HepG2 (cell line): ENCODE measurements around the gene CHRD. TPM values are rescaled to one million over a fixed set of nuclear protein-coding genes. Genes with fewer than 3 reads are reported as not detected.
A peak's percentile ranks its signal among the peaks of the same experiment; 100 is the strongest.

ENCODE experiments used
- ARID3A ChIP-seq: IDR thresholded peaks from 2 replicates; pipeline ENCODE4 v1.6.1; 2012; ENCODE audit warnings: low read depth, low read length, improper control_type of control experiment
- CTCF ChIP-seq: sonication (generic); formaldehyde crosslinking; IDR thresholded peaks from 2 replicates; pipeline ENCODE4 v1.5.0; 2020; ENCODE audit warnings: mild to moderate bottlenecking, missing genetic modification reagents, moderate library complexity
- FOXJ3 ChIP-seq: sonication (generic); formaldehyde crosslinking; IDR thresholded peaks from 2 replicates; pipeline ENCODE4 v1.4.0; 2020; ENCODE audit warnings: missing genetic modification reagents, mild to moderate bottlenecking, borderline replicate concordance
- HNRNPK ChIP-seq: fragments of 200-400 bp; formaldehyde crosslinking; IDR thresholded peaks from 2 replicates; pipeline ENCODE4 v1.6.1; 2018; ENCODE audit warnings: low read length, low read depth, moderate library complexity, mild to moderate bottlenecking; ENCODE audit not compliant: poor library complexity, severe bottlenecking
- MZF1 ChIP-seq: sonication (generic); formaldehyde crosslinking; IDR thresholded peaks from 2 replicates; pipeline ENCODE4 v1.8.1; 2023; ENCODE audit warnings: mild to moderate bottlenecking, missing genetic modification reagents, borderline replicate concordance
- NRL ChIP-seq: sonication (generic); formaldehyde crosslinking; IDR thresholded peaks from 2 replicates; pipeline ENCODE4 v1.5.0; 2020; ENCODE audit warnings: missing genetic modification reagents, mild to moderate bottlenecking, moderate library complexity, borderline replicate concordance
- PTBP1 ChIP-seq: fragments of 200-400 bp; formaldehyde crosslinking; IDR thresholded peaks from 2 replicates; pipeline ENCODE4 v1.6.1; 2018; ENCODE audit warnings: low read length, low read depth; ENCODE audit not compliant: poor library complexity, severe bottlenecking
- RAD21 ChIP-seq: fragments of 450-650 bp; formaldehyde crosslinking; IDR thresholded peaks from 2 replicates; pipeline ENCODE4 v1.5.0; 2020; ENCODE audit warnings: mild to moderate bottlenecking
- SP1 ChIP-seq, 2 experiments: fragments of 450-650 bp in 1 of 2; sonication (generic) in 1 of 2; formaldehyde crosslinking in 1 of 2; IDR thresholded peaks; 2 replicates each; pipeline versions ENCODE4 v1.4.0 to v1.6.1; 2016 to 2020; ENCODE audit warnings: missing genetic modification reagents in 1 of 2
- SRSF4 ChIP-seq: fragments of 200-400 bp; formaldehyde crosslinking; IDR thresholded peaks from one replicate; pipeline ENCODE4 v1.6.1; 2018; ENCODE audit warnings: mild to moderate bottlenecking, low read depth, low read length, moderate library complexity; ENCODE audit not compliant: poor library complexity, severe bottlenecking
- TGIF2 ChIP-seq: IDR thresholded peaks from 2 replicates; pipeline ENCODE4 v1.6.1; 2016; ENCODE audit warnings: control low read depth, missing compliant biosample characterization
- ZFP90 ChIP-seq: sonication (generic); formaldehyde crosslinking; IDR thresholded peaks from 2 replicates; pipeline ENCODE4 v1.8.0; 2022; ENCODE audit warnings: missing genetic modification reagents, mild to moderate bottlenecking, inconsistent platforms, borderline replicate concordance
- ZNF431 ChIP-seq: sonication (generic); formaldehyde crosslinking; IDR thresholded peaks from 2 replicates; pipeline ENCODE4 v1.9.0; 2022; ENCODE audit warnings: missing genetic modification reagents, low read depth, mild to moderate bottlenecking, borderline replicate concordance
- ZNF607 ChIP-seq: sonication (generic); formaldehyde crosslinking; IDR thresholded peaks from 2 replicates; pipeline ENCODE4 v1.5.1; 2020; ENCODE audit warnings: missing genetic modification reagents, mild to moderate bottlenecking, borderline replicate concordance
- ZSCAN22 ChIP-seq: sonication (generic); formaldehyde crosslinking; IDR thresholded peaks from 2 replicates; pipeline ENCODE4 v1.4.0; 2020; ENCODE audit warnings: mild to moderate bottlenecking, missing genetic modification reagents
- polyA plus RNA-seq, 8 experiments: library from polyadenylated mRNA; depleted of rRNA in 3 of 8; stranded (reverse) in 7 of 8; unstranded in 1 of 8; fragments of >200 nt; fragmentation: Illumina TruSeq in 4 of 8; extraction: Trizol in 4 of 8; gene quantifications; 2 replicates each; pipeline versions ENCODE4 v1.2.1 to v1.2.3, GENCODE V29; 2011 to 2016; ENCODE audit warnings: low read depth in 4 of 8, missing spikeins in 1 of 8, mixed read lengths in 1 of 8; ENCODE audit not compliant: insufficient read depth in 1 of 8
- total RNA-seq, 5 experiments: library from RNA; depleted of rRNA; stranded (reverse); fragments of >200 nt; fragmentation: Illumina TruSeq; extraction: Trizol; gene quantifications; 2 replicates each; pipeline ENCODE4 v1.2.3, GENCODE V29; 2016; ENCODE audit warnings: low read depth in 1 of 5
- TF ChIP-seq, protein P1 (sequence below): IDR thresholded peaks from 2 replicates; pipeline ENCODE4 v1.6.1; 2012; ENCODE audit warnings: low read length, improper control_type of control experiment
- TF ChIP-seq, protein P2 (sequence below): IDR thresholded peaks from 2 replicates; pipeline ENCODE4 v1.6.1; 2016; ENCODE audit warnings: low read depth, missing genetic modification reagents, missing compliant biosample characterization

The CHRD gene
- total and polyA plus RNA-seq, 2 of the 13 experiments (the other 11 are each of a cell fraction or from before 2014, with no cell fraction given) = 22.2 to 35.2 TPM

- TF ChIP-seq CTCF (CRISPR knock-in tag) (no peak), ZNF607 (CRISPR knock-in tag) (no peak), MZF1 (CRISPR knock-in tag) (no peak), HNRNPK (peak; percentile 47), ZFP90 (CRISPR knock-in tag) (no peak; the same call in 1 of the 2 replicates), NRL (CRISPR knock-in tag) (no peak), TGIF2 (CRISPR knock-in tag) (no peak; the same call in 1 of the 2 replicates), SP1 (IDR thresholded peaks at IDR 0.05) (no peak), SP1 (CRISPR knock-in tag; IDR thresholded peaks at IDR 0.05) (no peak), FOXJ3 (no peak), SRSF4 (no peak), ARID3A (no peak), ZSCAN22 (CRISPR knock-in tag) (no peak), RAD21 (CRISPR knock-in tag) (peak; percentile 60), ZNF431 (CRISPR knock-in tag) (peak; percentile 83; the same call in 1 of the 2 replicates), PTBP1 (no peak)
- TF ChIP-seq, protein P1, sequence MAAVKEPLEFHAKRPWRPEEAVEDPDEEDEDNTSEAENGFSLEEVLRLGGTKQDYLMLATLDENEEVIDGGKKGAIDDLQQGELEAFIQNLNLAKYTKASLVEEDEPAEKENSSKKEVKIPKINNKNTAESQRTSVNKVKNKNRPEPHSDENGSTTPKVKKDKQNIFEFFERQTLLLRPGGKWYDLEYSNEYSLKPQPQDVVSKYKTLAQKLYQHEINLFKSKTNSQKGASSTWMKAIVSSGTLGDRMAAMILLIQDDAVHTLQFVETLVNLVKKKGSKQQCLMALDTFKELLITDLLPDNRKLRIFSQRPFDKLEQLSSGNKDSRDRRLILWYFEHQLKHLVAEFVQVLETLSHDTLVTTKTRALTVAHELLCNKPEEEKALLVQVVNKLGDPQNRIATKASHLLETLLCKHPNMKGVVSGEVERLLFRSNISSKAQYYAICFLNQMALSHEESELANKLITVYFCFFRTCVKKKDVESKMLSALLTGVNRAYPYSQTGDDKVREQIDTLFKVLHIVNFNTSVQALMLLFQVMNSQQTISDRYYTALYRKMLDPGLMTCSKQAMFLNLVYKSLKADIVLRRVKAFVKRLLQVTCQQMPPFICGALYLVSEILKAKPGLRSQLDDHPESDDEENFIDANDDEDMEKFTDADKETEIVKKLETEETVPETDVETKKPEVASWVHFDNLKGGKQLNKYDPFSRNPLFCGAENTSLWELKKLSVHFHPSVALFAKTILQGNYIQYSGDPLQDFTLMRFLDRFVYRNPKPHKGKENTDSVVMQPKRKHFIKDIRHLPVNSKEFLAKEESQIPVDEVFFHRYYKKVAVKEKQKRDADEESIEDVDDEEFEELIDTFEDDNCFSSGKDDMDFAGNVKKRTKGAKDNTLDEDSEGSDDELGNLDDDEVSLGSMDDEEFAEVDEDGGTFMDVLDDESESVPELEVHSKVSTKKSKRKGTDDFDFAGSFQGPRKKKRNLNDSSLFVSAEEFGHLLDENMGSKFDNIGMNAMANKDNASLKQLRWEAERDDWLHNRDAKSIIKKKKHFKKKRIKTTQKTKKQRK = no peak
- TF ChIP-seq, protein P2, sequence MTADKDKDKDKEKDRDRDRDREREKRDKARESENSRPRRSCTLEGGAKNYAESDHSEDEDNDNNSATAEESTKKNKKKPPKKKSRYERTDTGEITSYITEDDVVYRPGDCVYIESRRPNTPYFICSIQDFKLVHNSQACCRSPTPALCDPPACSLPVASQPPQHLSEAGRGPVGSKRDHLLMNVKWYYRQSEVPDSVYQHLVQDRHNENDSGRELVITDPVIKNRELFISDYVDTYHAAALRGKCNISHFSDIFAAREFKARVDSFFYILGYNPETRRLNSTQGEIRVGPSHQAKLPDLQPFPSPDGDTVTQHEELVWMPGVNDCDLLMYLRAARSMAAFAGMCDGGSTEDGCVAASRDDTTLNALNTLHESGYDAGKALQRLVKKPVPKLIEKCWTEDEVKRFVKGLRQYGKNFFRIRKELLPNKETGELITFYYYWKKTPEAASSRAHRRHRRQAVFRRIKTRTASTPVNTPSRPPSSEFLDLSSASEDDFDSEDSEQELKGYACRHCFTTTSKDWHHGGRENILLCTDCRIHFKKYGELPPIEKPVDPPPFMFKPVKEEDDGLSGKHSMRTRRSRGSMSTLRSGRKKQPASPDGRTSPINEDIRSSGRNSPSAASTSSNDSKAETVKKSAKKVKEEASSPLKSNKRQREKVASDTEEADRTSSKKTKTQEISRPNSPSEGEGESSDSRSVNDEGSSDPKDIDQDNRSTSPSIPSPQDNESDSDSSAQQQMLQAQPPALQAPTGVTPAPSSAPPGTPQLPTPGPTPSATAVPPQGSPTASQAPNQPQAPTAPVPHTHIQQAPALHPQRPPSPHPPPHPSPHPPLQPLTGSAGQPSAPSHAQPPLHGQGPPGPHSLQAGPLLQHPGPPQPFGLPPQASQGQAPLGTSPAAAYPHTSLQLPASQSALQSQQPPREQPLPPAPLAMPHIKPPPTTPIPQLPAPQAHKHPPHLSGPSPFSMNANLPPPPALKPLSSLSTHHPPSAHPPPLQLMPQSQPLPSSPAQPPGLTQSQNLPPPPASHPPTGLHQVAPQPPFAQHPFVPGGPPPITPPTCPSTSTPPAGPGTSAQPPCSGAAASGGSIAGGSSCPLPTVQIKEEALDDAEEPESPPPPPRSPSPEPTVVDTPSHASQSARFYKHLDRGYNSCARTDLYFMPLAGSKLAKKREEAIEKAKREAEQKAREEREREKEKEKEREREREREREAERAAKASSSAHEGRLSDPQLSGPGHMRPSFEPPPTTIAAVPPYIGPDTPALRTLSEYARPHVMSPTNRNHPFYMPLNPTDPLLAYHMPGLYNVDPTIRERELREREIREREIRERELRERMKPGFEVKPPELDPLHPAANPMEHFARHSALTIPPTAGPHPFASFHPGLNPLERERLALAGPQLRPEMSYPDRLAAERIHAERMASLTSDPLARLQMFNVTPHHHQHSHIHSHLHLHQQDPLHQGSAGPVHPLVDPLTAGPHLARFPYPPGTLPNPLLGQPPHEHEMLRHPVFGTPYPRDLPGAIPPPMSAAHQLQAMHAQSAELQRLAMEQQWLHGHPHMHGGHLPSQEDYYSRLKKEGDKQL = no peak
These were observed 18.3 kb upstream of the CHRD start, which contains the start of the genes CLCN2 and POLR2H (continued) for GRCh38 chr3:184361532-184361931.
